Type B pancreatic cell (in vitro differentiated cells): ENCODE results near the gene MED27. TPM values are rescaled to one million over a fixed set of nuclear protein-coding genes. Genes with fewer than 3 reads are reported as not detected.

Source experiments
- DNase-seq: peaks from one replicate; pipeline ENCODE4 v3.0.0; 2021; ENCODE audit warnings: mixed read lengths; ENCODE audit not compliant: unreplicated experiment; ENCODE audit errors: extremely low spot score
- H3K27ac Mint-ChIP-seq: 2 replicates; pipeline ENCODE4 v1.8.0; 2021; ENCODE audit warnings: mild to moderate bottlenecking, mixed read lengths
- H3K27me3 Mint-ChIP-seq: 2 replicates; pipeline ENCODE4 v1.8.0; 2021; ENCODE audit warnings: mixed read lengths
- H3K36me3 Mint-ChIP-seq: 2 replicates; pipeline ENCODE4 v1.8.0; 2021; ENCODE audit warnings: mixed read lengths
- H3K4me1 Mint-ChIP-seq: one replicate; pipeline ENCODE4 v1.8.0; 2021; ENCODE audit warnings: mixed read lengths; ENCODE audit not compliant: unreplicated experiment
- H3K4me3 Mint-ChIP-seq: 2 replicates; pipeline ENCODE4 v1.8.0; 2021; ENCODE audit warnings: mild to moderate bottlenecking, mixed read lengths
- H3K9me3 Mint-ChIP-seq: 2 replicates; pipeline ENCODE4 v1.8.0; 2021; ENCODE audit warnings: mixed read lengths
- CTCF ChIP-seq: fragments of 200-600 bp; sonication (generic); conservative IDR thresholded peaks from 2 replicates; pipeline ENCODE4 v1.5.0; 2021; ENCODE audit warnings: antibody characterized with exemption, mild to moderate bottlenecking
- total RNA-seq: library from RNA; stranded (reverse); gene quantifications from 2 replicates; pipeline ENCODE4 v1.2.1, GENCODE V29; 2021; ENCODE audit warnings: low replicate concordance

The MED27 gene
- total RNA-seq, 1 donor from 2014 or later, result 21.7 TPM

- Mint-ChIP-seq H3K27ac (no peak overlapping the region), H3K27me3 (no peaks in the 10 kb centered on the region), H3K36me3 (no peaks in the 10 kb centered on the region), H3K4me3 (no peak overlapping the region), H3K9me3 (no peaks in the 10 kb centered on the region), H3K4me1 (peaks cover 6% of the 10 kb centered on the region)
- no peak for DNase-seq
- TF ChIP-seq CTCF, result no peak
Measured at GRCh38 chr9:131951905-131952304, 127.8 kb downstream of the MED27 start.

GRCh38 chr9:131951155-131951554 is 128.5 kb downstream of the MED27 start:
- DNase-seq, result no peak
- no peaks in the 10 kb centered on the region for H3K9me3 Mint-ChIP-seq
- H3K27me3 Mint-ChIP-seq, result no peaks in the 10 kb centered on the region
- H3K4me1 Mint-ChIP-seq, result peaks cover 6% of the 10 kb centered on the region
- H3K36me3 Mint-ChIP-seq, result no peaks in the 10 kb centered on the region
- H3K4me3 Mint-ChIP-seq, result no peak overlapping the region
- no peak overlapping the region for H3K27ac Mint-ChIP-seq
- TF ChIP-seq CTCF, result no peak

GRCh38 chr9:131950487-131950886 is 129.2 kb downstream of the MED27 start:
- TF ChIP-seq CTCF, result no peak
- Mint-ChIP-seq H3K36me3 (no peaks in the 10 kb centered on the region), H3K9me3 (no peaks in the 10 kb centered on the region), H3K27ac (no peak overlapping the region), H3K4me1 (peaks cover 6% of the 10 kb centered on the region), H3K4me3 (no peak overlapping the region), H3K27me3 (no peaks in the 10 kb centered on the region)
- DNase-seq, result no peak

- Mint-ChIP-seq H3K27ac (no peak overlapping the region), H3K36me3 (peaks cover 4% of the 10 kb centered on the region), H3K4me3 (no peak overlapping the region), H3K27me3 (no peaks in the 10 kb centered on the region), H3K9me3 (no peaks in the 10 kb centered on the region), H3K4me1 (peaks cover 2% of the 10 kb centered on the region)
- no peak for TF ChIP-seq CTCF
- DNase-seq, result no peak
Measured at GRCh38 chr9:131946180-131946579, 133.5 kb downstream of the MED27 start.

- Mint-ChIP-seq H3K27me3 (no peaks in the 10 kb centered on the region), H3K27ac (peak overlapping the region; percentile 14), H3K4me3 (no peak overlapping the region), H3K36me3 (peaks cover 4% of the 10 kb centered on the region), H3K9me3 (no peaks in the 10 kb centered on the region), H3K4me1 (no peaks in the 10 kb centered on the region)
- DNase-seq, result no peak
- no peak for TF ChIP-seq CTCF
Measured at GRCh38 chr9:131943351-131943841, 136.3 kb downstream of the MED27 start.
